Spleen (tissue), 11 donors: ENCODE results near the gene CRMP1. TPM values are rescaled to one million over a fixed set of nuclear protein-coding genes. Genes with fewer than 3 reads are reported as not detected.

ENCODE experiments used
- DNase-seq: peaks from one replicate; pipeline ENCODE4 v3.0.0-alpha.2; 2020
- H3K27ac ChIP-seq, 8 donors: fragments of 200-600 bp; sonication (generic) in 7 of 8; 1 replicate in 4 of 8; 2 replicates in 4 of 8; pipeline versions ENCODE4 v1.5.0 to v1.8.0; 2016 to 2021; ENCODE audit warnings: inconsistent platforms in 4 of 8, mild to moderate bottlenecking in 4 of 8, moderate library complexity in 1 of 8
- H3K27me3 ChIP-seq, 7 donors: fragments of 200-600 bp; sonication (generic) in 6 of 7; replicated peaks in 1 of 7; 1 replicate in 4 of 7; 2 replicates in 3 of 7; pipeline versions ENCODE4 v1.5.0 to v1.8.0; 2016 to 2021; ENCODE audit warnings: inconsistent platforms in 3 of 7, mild to moderate bottlenecking in 1 of 7
- H3K36me3 ChIP-seq, 6 donors: fragments of 200-600 bp; sonication (generic) in 5 of 6; 1 replicate in 4 of 6; 2 replicates in 2 of 6; pipeline versions ENCODE4 v1.5.0 to v1.8.0; 2016 to 2021; ENCODE audit warnings: inconsistent platforms in 2 of 6
- H3K4me1 ChIP-seq, 6 donors: fragments of 200-600 bp; sonication (generic) in 5 of 6; 1 replicate in 3 of 6; 2 replicates in 3 of 6; pipeline versions ENCODE4 v1.5.0 to v1.8.0; 2016 to 2021; ENCODE audit warnings: inconsistent platforms in 3 of 6
- H3K4me3 ChIP-seq, 8 donors: fragments of 200-600 bp; sonication (generic) in 7 of 8; 1 replicate in 4 of 8; 2 replicates in 4 of 8; pipeline versions ENCODE4 v1.5.0 to v1.8.0; 2016 to 2021; ENCODE audit warnings: inconsistent platforms in 4 of 8, mild to moderate bottlenecking in 4 of 8, moderate library complexity in 2 of 8
- H3K9me3 ChIP-seq, 8 donors: fragments of 200-600 bp; sonication (generic) in 7 of 8; 1 replicate in 4 of 8; 2 replicates in 4 of 8; pipeline versions ENCODE4 v1.5.0 to v1.8.0; 2016 to 2021; ENCODE audit warnings: inconsistent platforms in 4 of 8
- POLR2A ChIP-seq, 3 donors: fragments of 450-650 bp; IDR thresholded peaks; one replicate each; pipeline ENCODE4 v1.5.1; 2017; ENCODE audit warnings: antibody characterized with exemption in 3 of 3, mild to moderate bottlenecking in 1 of 3
- POLR2AphosphoS5 ChIP-seq, 3 donors: sonication (generic); formaldehyde crosslinking; IDR thresholded peaks; one replicate each; pipeline ENCODE4 v1.5.1; 2017; ENCODE audit warnings: antibody characterized with exemption in 3 of 3
- WGBS, 5 donors: extraction: QIAGEN DNeasy Blood & Tissue Kit in 3 of 5; methylation state at CpG; one replicate each; pipeline versions ENCODE4 v1.1.5 to v1.1.7; 2013 to 2018; 5-methylcytosine and 5-hydroxymethylcytosine counted together
- intact Hi-C: fragments of 100-400 bp; cut with DNase I; formaldehyde crosslinking; loops from one replicate; pipeline ENCODE4 v1.15.0; 2023; ENCODE audit warnings: low total_unique reads
- polyA plus RNA-seq, 3 donors: library from polyadenylated mRNA; stranded (reverse); fragments of 200-250 nt; gene quantifications; one replicate each; pipeline ENCODE4 v1.2.1, GENCODE V29; 2013
- total RNA-seq, 7 donors: library from RNA; depleted of rRNA in 3 of 7; stranded (reverse); fragments of >200 nt in 3 of 7; fragmentation: NEBNext Ultra II Directional in 4 of 7; extraction: Animal tissue kit (Norgen Biotek cat#: 25700) in 4 of 7; gene quantifications; one replicate each; pipeline versions ENCODE4 v1.1.0 to v1.2.1, GENCODE V29; 2016 to 2021
- TF ChIP-seq, protein P1 (sequence below), 11 experiments: fragments of 200-600 bp in 7 of 11; fragments of 450-650 bp in 4 of 11; sonication (generic) in 4 of 11; IDR thresholded peaks in 8 of 11; conservative IDR thresholded peaks in 3 of 11; 1 replicate in 7 of 11; 2 replicates in 4 of 11; pipeline versions ENCODE4 v1.4.0 to v1.8.0; 2016 to 2021; ENCODE audit warnings: antibody characterized with exemption in 11 of 11, inconsistent platforms in 4 of 11, mild to moderate bottlenecking in 1 of 11
- donor health status: healthy with polysubstance abuse.
- donor health status: DM: no; HTN: no; CAD: no; lungs with moderate emphysema.
- donor health status: DM: no; HTN: no; CAD: no.
- donor health status: Bipolar disorder and iron deficiency.
- donor health status: healthy.
- donor health status: DM: no; HTN: no; CAD: no.
- donor health status: DM: yes; HTN: yes; CAD: no.

Gene CRMP1
- total and polyA plus RNA-seq, 10 donors = 0.03 to 2.3 (median 0.85) TPM; not detected in 1

DNA sequence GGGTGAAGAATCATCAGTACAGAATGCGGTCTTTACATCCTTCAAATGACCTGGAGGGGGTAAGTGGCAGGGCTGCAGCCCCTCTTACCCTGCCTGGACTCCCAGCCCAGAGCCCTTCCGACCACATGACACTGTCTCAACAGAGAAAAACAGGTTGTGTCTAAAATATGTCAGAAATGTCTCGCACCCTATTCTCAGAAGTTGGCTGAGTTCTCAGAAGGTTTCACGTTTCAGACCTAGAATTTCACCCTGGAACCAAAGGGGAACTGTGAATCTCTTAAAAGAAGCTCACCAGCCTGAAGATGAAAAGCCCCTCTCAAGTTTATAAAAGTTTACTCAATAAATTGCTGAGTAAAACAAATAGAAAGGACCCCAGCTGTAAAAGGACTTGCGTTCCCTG, 7.0 kb upstream of the CRMP1 start:
- Histone ChIP-seq H3K27me3 (peaks cover 0 to 74% (median 6%) of the 10 kb centered on the region in 7 donors), H3K4me3 (no peak overlapping the region), H3K27ac (no peak overlapping the region), H3K4me1 (no peaks in the 10 kb centered on the region), H3K36me3 (no peaks in the 10 kb centered on the region), H3K9me3 (peaks cover 0 to 20% (median 0%) of the 10 kb centered on the region in 8 donors)
- WGBS, 5 donors = 64 to 76% (median 72%) methylated on average over 5 of the region's 5 CpGs
- no peak for TF ChIP-seq POLR2AphosphoS5 (IDR thresholded peaks at IDR 0.05)
- TF ChIP-seq POLR2A (IDR thresholded peaks at IDR 0.05) = no peak
- TF ChIP-seq, protein P1, sequence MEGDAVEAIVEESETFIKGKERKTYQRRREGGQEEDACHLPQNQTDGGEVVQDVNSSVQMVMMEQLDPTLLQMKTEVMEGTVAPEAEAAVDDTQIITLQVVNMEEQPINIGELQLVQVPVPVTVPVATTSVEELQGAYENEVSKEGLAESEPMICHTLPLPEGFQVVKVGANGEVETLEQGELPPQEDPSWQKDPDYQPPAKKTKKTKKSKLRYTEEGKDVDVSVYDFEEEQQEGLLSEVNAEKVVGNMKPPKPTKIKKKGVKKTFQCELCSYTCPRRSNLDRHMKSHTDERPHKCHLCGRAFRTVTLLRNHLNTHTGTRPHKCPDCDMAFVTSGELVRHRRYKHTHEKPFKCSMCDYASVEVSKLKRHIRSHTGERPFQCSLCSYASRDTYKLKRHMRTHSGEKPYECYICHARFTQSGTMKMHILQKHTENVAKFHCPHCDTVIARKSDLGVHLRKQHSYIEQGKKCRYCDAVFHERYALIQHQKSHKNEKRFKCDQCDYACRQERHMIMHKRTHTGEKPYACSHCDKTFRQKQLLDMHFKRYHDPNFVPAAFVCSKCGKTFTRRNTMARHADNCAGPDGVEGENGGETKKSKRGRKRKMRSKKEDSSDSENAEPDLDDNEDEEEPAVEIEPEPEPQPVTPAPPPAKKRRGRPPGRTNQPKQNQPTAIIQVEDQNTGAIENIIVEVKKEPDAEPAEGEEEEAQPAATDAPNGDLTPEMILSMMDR (IDR thresholded peaks at IDR 0.05 in 8 of 11, conservative IDR thresholded peaks at IDR 0.05 in 3 of 11) = no peak
- no peak for DNase-seq
- intact Hi-C loops = no loop called here

DNA sequence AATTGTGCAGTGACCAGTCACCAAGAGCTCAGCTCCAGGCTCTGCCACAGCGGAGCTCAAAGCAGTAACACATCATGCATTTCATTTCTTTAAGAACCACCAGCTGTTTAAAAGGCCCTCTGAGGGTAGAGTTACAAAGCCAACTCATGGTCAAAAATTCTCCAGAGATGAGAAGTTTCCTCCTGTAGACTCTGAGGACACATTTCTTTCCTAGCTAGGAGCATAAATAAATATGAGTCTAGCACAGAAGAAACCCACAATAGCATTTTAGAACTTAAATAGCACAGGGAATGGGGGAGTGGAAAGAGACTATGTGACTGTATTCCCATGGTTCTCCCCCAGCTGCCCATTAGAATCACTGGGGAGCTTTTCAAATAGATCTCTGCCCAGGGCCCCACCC, 6.5 kb upstream of the CRMP1 start:
- 81 to 96% (median 92%) methylated on average over 1 of the region's 1 CpG for WGBS, 5 donors
- Histone ChIP-seq H3K27me3 (peaks cover 0 to 74% (median 10%) of the 10 kb centered on the region in 7 donors), H3K27ac (no peak overlapping the region), H3K4me3 (no peak overlapping the region), H3K36me3 (no peaks in the 10 kb centered on the region), H3K4me1 (no peaks in the 10 kb centered on the region), H3K9me3 (peaks cover 0 to 20% (median 0%) of the 10 kb centered on the region in 8 donors)
- TF ChIP-seq, protein P1 (IDR thresholded peaks at IDR 0.05 in 8 of 11, conservative IDR thresholded peaks at IDR 0.05 in 3 of 11) = no peak
- TF ChIP-seq POLR2A (IDR thresholded peaks at IDR 0.05) = no peak
- no peak for TF ChIP-seq POLR2AphosphoS5 (IDR thresholded peaks at IDR 0.05)
- intact Hi-C loops = no loop called here
- DNase-seq = no peak

DNA sequence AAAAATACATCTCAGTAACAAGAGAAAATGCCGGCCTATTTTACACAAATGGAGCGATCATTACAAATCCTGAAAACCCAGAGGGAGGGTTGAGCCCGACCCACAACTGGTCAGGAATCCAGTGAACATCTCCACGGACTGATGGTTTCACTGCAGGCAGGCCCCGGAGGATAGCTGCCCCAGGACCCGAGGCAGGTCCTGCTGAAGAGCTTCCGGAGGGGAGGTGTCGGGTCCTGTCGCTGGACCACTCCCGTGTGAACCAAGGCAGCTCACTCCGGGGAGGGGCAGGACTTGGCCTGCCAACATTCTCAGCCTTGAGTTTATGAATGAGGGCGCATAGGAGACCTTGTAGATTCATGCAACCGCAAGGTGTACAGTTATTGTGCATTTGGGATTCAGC, 4.8 kb upstream of the CRMP1 start:
- Histone ChIP-seq H3K27me3 (peaks cover 0 to 75% (median 22%) of the 10 kb centered on the region in 7 donors), H3K27ac (no peak overlapping the region), H3K9me3 (peaks cover 0 to 14% (median 0%) of the 10 kb centered on the region in 8 donors), H3K36me3 (no peaks in the 10 kb centered on the region), H3K4me3 (no peak overlapping the region), H3K4me1 (peaks cover 0 to 4% (median 0%) of the 10 kb centered on the region in 6 donors)
- 79 to 84% (median 83%) methylated on average over 13 of the region's 13 CpGs for WGBS, 5 donors
- intact Hi-C loops = no loop called here
- DNase-seq = no peak
- no peak for TF ChIP-seq POLR2AphosphoS5 (IDR thresholded peaks at IDR 0.05)
- TF ChIP-seq POLR2A (IDR thresholded peaks at IDR 0.05) = no peak
- TF ChIP-seq, protein P1 (IDR thresholded peaks at IDR 0.05 in 8 of 11, conservative IDR thresholded peaks at IDR 0.05 in 3 of 11) = no peak

DNA sequence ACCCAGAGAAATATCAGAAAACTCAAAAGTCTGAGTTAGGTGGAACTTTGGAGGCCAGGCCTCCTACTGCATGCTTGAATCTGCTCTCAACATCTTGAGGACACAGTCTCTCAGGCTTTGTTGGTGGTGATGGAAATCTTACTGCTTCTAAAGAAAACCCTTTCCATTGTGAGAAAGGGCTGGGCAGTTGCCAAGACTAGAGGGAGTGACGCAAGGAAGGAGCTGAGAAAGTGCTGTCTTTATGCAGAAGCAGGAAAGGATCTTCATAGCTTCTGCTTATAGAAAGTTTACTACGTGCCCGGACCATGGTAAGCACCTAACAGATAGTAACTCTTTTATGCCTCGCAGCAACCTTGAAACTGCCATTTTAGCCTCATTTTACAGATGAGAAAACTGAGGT, 2.4 kb upstream of the CRMP1 start:
- TF ChIP-seq POLR2A (IDR thresholded peaks at IDR 0.05) (no peak), POLR2AphosphoS5 (IDR thresholded peaks at IDR 0.05) (no peak)
- TF ChIP-seq, protein P1 (IDR thresholded peaks at IDR 0.05 in 8 of 11, conservative IDR thresholded peaks at IDR 0.05 in 3 of 11) = no peak
- DNase-seq = no peak
- Histone ChIP-seq H3K4me3 (no peak overlapping the region), H3K36me3 (no peaks in the 10 kb centered on the region), H3K27me3 (peaks cover 2 to 83% (median 44%) of the 10 kb centered on the region in 7 donors), H3K27ac (no peak overlapping the region), H3K9me3 (peaks cover 0 to 19% (median 0%) of the 10 kb centered on the region in 8 donors), H3K4me1 (peaks cover 0 to 18% (median 5%) of the 10 kb centered on the region in 6 donors)
- intact Hi-C loops = no loop called here
- WGBS, 5 donors = 61 to 80% (median 66%) methylated on average over 4 of the region's 4 CpGs
